Activated B cell treated with CpG ODN at 0.5 μM for 24 hours (primary cell): Measurements from ENCODE around the gene NBPF3. TPM values are rescaled to one million over a fixed set of nuclear protein-coding genes. Genes with fewer than 3 reads are reported as not detected.

Source experiments
- ATAC-seq: fragments of 200-7000 bp; cut with Tn5 transposase; one replicate; pipeline ENCODE4 v1.10.0; 2021; ENCODE audit warnings: low read depth, mild to moderate bottlenecking, moderate library complexity
- CTCF ChIA-PET: fragments of 350-600 bp; sonication (Branson Sonifier 250); formaldehyde crosslinking; loops from one replicate; lab custom pipeline; 2021; ENCODE audit warnings: antibody characterized with exemption; lab: Charles Lee
- POLR2A ChIA-PET: fragments of 350-600 bp; sonication (Branson Sonifier 250); formaldehyde crosslinking; loops from one replicate; lab custom pipeline; 2021; ENCODE audit warnings: antibody characterized with exemption; lab: Charles Lee
- DNase-seq: peaks from one replicate; pipeline ENCODE4 v3.0.0; 2022
- H3K27ac Mint-ChIP-seq: one replicate; pipeline ENCODE4 v1.8.0; 2020; ENCODE audit warnings: mixed read lengths
- H3K27me3 Mint-ChIP-seq: one replicate; pipeline ENCODE4 v1.8.0; 2021; ENCODE audit warnings: mixed read lengths
- H3K36me3 Mint-ChIP-seq: one replicate; pipeline ENCODE4 v1.8.0; 2021; ENCODE audit warnings: low read depth, mixed read lengths
- H3K4me1 Mint-ChIP-seq: one replicate; pipeline ENCODE4 v1.8.0; 2021; ENCODE audit warnings: mixed read lengths
- H3K4me3 Mint-ChIP-seq: one replicate; pipeline ENCODE4 v1.8.0; 2020; ENCODE audit warnings: mild to moderate bottlenecking, mixed read lengths
- H3K9me3 Mint-ChIP-seq: one replicate; pipeline ENCODE4 v1.8.0; 2020; ENCODE audit warnings: mixed read lengths
- CTCF ChIP-seq: fragments of 200-600 bp; IDR thresholded peaks from one replicate; pipeline ENCODE4 v1.8.0; 2022; ENCODE audit warnings: antibody characterized with exemption, mild to moderate bottlenecking
- intact Hi-C: fragments of 100-400 bp; cut with micrococcal nuclease; formaldehyde crosslinking; loops from one replicate; pipeline ENCODE4 v1.15.1; 2024
- total RNA-seq: library from RNA; stranded (reverse); gene quantifications from 2 replicates; pipeline ENCODE4 v1.2.3, GENCODE V29; 2022

The NBPF3 gene
- total RNA-seq, 1 donor from 2014 or later = 4.3 TPM

- Mint-ChIP-seq H3K27me3 (peaks cover 8% of the 10 kb centered on the region), H3K36me3 (no peaks in the 10 kb centered on the region), H3K27ac (no peak overlapping the region), H3K9me3 (no peaks in the 10 kb centered on the region), H3K4me1 (peaks cover 12% of the 10 kb centered on the region), H3K4me3 (no peak overlapping the region)
- CTCF ChIA-PET = no interaction called here
- TF ChIP-seq CTCF = no peak
- ATAC-seq (no peak), DNase-seq (no peak)
- intact Hi-C loops = loop anchor here (10.0 kb wide), 1 partner anchor 276 kb away; no protein-coding TSS in a partner anchor
- POLR2A ChIA-PET = no interaction called here
Measured at GRCh38 chr1:21531241-21531640, 91.3 kb downstream of the NBPF3 start.

- Mint-ChIP-seq H3K4me1 (peaks cover 5% of the 10 kb centered on the region), H3K9me3 (no peaks in the 10 kb centered on the region), H3K36me3 (no peaks in the 10 kb centered on the region), H3K4me3 (no peak overlapping the region), H3K27me3 (peaks cover 8% of the 10 kb centered on the region), H3K27ac (no peak overlapping the region)
- no peak for ATAC-seq
- ChIA-PET CTCF (interaction anchor here (0.6 to 1.3 kb wide), 5 partner anchors 9 to 23 kb away, joined by 3 to 8 read pairs (median 5); partner anchors contain the start of gene ALPL), POLR2A (interaction anchor here (1.2 kb wide), 1 partner anchor 14 kb away, joined by 7 read pairs; no protein-coding TSS in a partner anchor)
- no peak for TF ChIP-seq CTCF
- intact Hi-C loops = loop anchor here (10.0 kb wide), 1 partner anchor 278 kb away; no protein-coding TSS in a partner anchor
- no peak for DNase-seq
Measured at GRCh38 chr1:21532496-21532895, 92.6 kb downstream of the NBPF3 start.

GRCh38 chr1:21532992-21533534 is 93.1 kb downstream of the NBPF3 start:
- POLR2A ChIA-PET = interaction anchor here (0.6 to 1.2 kb wide), 2 partner anchors 10 to 14 kb away, joined by 4 to 7 read pairs; no protein-coding TSS in a partner anchor

GRCh38 chr1:21534146-21534545 is 94.2 kb downstream of the NBPF3 start:
- H3K4me1 Mint-ChIP-seq = peaks cover 5% of the 10 kb centered on the region
- DNase-seq = no peak
- no peaks in the 10 kb centered on the region for H3K9me3 Mint-ChIP-seq
- POLR2A ChIA-PET = interaction anchor here (0.6 kb wide), 1 partner anchor 10 kb away, joined by 5 read pairs; no protein-coding TSS in a partner anchor
- no peak for ATAC-seq
- H3K36me3 Mint-ChIP-seq = no peaks in the 10 kb centered on the region
- TF ChIP-seq CTCF = no peak
- H3K27ac Mint-ChIP-seq = no peak overlapping the region
- peaks cover 18% of the 10 kb centered on the region for H3K27me3 Mint-ChIP-seq
- no peak overlapping the region for H3K4me3 Mint-ChIP-seq
- intact Hi-C loops = loop anchor here (1.0 to 10.0 kb wide), 4 partner anchors 15 to 279 kb away; partner anchors contain the start of gene ALPL
- CTCF ChIA-PET = interaction anchor here (1.8 to 2.8 kb wide), 3 partner anchors 21 to 165 kb away, joined by 4 to 50 read pairs (median 36); partner anchors contain the start of gene ALPL

More at GRCh38 chr1:21532992-21533534, 93.1 kb downstream of the NBPF3 start:
- CTCF ChIA-PET = interaction anchor here (1.0 to 1.3 kb wide), 4 partner anchors 10 to 24 kb away, joined by 4 to 8 read pairs (median 6); partner anchors contain the start of gene ALPL
- Mint-ChIP-seq H3K4me3 (no peak overlapping the region), H3K27ac (no peak overlapping the region), H3K36me3 (no peaks in the 10 kb centered on the region), H3K9me3 (no peaks in the 10 kb centered on the region), H3K4me1 (peaks cover 5% of the 10 kb centered on the region), H3K27me3 (peaks cover 10% of the 10 kb centered on the region)
- intact Hi-C loops = loop anchor here (10.0 kb wide), 1 partner anchor 278 kb away; no protein-coding TSS in a partner anchor
- no peak for ATAC-seq
- DNase-seq = no peak
- no peak for TF ChIP-seq CTCF

Other genes starting within 250 kb of the NBPF3 start
- 208 and 209 TPM in 2 replicates for gene ECE1, start 149.7 kb upstream of the NBPF3 start, total RNA-seq
- gene ALPL, start 69.3 kb downstream of the NBPF3 start, total RNA-seq = 14.7 and 19.0 TPM in 2 replicates
- 0.54 and 0.60 TPM in 2 replicates for gene RAP1GAP, start 229.2 kb downstream of the NBPF3 start, total RNA-seq